GM12875 (cell line): ENCODE results near the gene MYO5B.

Source experiments
- H3K4me3 ChIP-seq: one replicate; pipeline ENCODE4 v1.5.1; 2011; ENCODE audit warnings: low read depth, low read length, control low read depth
- TF ChIP-seq, protein P1 (sequence below): IDR thresholded peaks from 2 replicates; pipeline ENCODE4 v1.5.1; 2011; ENCODE audit warnings: low read depth, mild to moderate bottlenecking, control low read depth, inconsistent platforms, low read length, moderate library complexity, borderline replicate concordance; ENCODE audit not compliant: insufficient read depth

The MYO5B gene

DNA sequence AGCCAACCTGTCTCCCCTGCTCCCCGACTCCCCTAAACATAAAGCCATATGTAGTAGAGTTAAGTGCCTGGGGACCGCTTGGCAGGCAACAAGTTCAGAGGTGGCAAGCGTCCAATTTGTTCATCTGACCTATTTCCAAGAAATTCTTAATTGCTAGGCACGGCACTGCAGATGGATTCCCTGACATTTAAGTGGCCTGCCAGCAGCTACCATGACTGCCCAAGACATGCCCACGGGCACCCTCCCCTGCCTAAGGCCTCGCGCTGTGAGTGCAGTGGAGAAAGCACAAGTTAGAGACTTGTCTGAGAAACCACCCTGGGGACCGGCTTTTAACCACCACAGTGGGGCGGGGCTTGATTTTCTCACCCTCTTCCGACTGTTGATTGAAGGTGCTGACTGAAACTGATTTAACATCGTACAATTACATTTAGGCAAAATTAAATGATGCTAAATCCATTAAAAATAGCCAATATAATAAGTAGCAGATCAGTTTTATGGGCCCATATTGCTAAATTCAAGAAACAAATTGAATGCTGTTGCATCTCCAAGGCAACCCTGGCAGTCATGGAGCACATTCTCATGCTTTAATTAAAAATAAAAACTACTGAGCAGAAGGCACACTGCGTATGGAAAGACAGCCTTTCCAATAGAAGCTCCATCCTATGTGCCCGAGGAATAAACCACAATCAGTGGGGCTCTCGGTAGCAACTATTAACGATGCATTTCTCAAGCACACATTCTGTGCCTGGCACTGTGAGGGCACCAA, 218.0 kb downstream of the MYO5B start:
- TF ChIP-seq, protein P1, sequence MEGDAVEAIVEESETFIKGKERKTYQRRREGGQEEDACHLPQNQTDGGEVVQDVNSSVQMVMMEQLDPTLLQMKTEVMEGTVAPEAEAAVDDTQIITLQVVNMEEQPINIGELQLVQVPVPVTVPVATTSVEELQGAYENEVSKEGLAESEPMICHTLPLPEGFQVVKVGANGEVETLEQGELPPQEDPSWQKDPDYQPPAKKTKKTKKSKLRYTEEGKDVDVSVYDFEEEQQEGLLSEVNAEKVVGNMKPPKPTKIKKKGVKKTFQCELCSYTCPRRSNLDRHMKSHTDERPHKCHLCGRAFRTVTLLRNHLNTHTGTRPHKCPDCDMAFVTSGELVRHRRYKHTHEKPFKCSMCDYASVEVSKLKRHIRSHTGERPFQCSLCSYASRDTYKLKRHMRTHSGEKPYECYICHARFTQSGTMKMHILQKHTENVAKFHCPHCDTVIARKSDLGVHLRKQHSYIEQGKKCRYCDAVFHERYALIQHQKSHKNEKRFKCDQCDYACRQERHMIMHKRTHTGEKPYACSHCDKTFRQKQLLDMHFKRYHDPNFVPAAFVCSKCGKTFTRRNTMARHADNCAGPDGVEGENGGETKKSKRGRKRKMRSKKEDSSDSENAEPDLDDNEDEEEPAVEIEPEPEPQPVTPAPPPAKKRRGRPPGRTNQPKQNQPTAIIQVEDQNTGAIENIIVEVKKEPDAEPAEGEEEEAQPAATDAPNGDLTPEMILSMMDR = no peak
- no peak overlapping the region for H3K4me3 ChIP-seq

DNA sequence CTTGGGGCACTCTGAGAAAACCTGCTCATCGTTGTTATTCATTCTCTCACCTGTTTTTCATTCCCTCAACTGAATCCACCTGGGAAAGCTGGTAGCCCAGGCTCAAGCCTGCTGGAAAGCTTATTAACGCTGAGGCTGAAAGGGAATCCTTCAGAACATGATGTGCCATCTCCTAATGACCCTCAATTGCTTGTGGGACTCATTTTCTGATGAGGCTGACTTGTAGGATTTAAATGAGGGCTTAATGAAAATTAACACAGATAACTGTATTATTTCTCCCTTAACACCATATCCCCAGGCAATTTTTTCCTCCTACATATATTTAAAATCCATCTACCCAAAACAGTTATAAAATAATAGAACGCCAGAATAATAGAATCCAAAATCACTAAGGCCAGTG, 218.9 kb downstream of the MYO5B start:
- H3K4me3 ChIP-seq = no peak overlapping the region
- TF ChIP-seq, protein P1 = no peak

DNA sequence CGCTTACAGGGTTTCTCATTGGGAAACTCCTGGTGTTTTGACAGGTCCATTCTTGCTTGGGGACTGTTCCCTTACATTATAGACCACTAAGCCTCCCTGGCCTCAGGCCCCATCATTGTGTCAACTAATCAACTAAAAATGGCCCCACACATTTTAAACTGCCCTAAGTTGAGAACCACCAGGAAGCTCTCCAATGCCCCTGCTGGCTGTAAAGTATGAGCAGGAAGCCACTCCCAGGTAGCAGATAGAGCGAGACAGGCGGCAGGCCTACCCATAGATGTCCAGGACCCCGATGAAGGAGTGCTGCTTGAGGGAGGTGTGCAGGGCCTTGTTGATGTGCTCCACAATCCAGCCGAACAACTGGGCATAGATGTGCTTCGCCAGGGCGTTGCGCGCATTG, 220.9 kb downstream of the MYO5B start:
- H3K4me3 ChIP-seq = no peak overlapping the region
- TF ChIP-seq, protein P1 = no peak

DNA sequence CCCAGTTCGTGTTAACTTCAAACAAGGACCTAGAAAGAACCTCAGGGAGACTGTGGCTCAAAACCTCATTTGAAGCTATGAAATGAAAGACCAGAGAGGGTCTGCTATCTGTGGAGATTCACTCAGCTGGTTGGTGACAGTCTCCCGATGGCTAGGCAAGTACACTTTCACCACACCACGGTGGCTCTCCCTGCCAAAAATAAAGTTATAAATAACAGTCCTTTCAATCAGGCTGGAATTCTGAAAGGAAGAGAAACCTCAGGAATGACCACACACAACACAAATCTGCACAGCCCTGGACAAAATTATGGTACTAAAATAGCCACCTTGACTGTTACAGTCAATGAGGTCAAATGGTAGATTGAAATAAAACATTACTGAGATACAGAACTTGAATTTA, 221.4 kb downstream of the MYO5B start:
- TF ChIP-seq, protein P1 = no peak
- no peak overlapping the region for H3K4me3 ChIP-seq

DNA sequence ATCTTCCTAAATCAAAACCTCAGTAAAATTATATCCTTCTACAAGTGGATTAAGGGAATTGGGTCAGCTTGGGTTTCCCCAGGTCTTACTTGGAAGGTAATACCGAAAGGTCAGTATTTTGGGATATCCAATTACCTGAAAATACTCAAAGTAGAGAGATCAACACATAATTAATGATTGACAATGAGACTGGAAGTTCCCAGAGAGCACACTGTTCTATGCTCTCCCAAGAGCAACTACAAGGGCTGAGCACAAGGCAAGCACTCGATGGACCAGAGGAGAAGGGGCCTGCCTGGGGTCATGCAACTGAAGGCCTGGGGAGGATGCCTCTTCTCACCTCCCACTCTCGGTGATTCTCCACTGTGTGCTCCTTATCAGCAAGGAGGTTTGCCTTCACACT, 222.4 kb downstream of the MYO5B start:
- H3K4me3 ChIP-seq = no peak overlapping the region
- TF ChIP-seq, protein P1 = no peak

DNA sequence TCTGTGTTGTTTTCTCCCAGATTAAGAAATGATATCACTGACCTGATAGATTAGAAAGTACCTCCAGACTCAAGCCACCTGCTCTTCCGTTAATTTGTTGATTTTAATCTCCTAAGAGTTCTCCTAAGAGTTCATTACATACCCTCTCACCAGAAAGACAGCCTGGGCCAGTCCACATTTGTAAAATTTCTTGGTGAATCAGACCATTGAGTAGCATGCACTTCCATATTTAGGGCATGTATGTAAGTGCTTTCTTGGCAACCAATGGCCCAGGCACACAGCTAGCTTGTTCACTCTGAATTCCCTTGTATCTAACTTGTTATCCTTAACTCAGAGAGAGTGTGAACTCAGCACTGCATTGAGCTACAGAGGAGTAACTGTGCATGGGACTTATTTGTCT, 223.5 kb downstream of the MYO5B start:
- H3K4me3 ChIP-seq = no peak overlapping the region
- TF ChIP-seq, protein P1 = no peak

DNA sequence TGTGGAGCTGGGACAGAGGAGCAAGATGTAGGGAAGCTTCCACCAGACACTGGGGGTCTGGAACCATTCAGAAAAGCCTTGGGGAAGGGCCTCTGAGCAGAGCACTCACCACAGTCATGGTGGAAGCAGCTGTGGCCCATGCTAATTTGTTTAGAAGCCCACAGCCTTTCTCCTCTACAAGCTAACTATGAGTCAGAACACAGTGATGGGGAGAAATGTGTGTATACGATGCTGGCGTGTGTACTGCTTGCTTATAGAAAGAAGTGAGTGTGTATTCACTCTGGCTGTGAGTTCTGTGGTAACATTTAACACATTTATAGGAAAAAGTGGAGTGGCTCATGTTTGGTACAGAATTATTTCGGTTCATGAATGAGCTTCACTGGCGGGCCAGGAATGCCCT, 224.6 kb downstream of the MYO5B start:
- TF ChIP-seq, protein P1 = no peak
- H3K4me3 ChIP-seq = no peak overlapping the region
